Neural cell (in vitro differentiated cells): ENCODE data around the gene ISCU.

Experiments used
- CTCF ChIP-seq: fragments of 450-650 bp; IDR thresholded peaks from 2 replicates; pipeline ENCODE4 v1.5.1; 2014; ENCODE audit warnings: antibody characterized with exemption, mild to moderate bottlenecking, moderate library complexity; ENCODE audit not compliant: poor library complexity, severe bottlenecking
- EZH2 ChIP-seq: fragments of 200-600, 300-800 bp; shearing (Covaris generic), sonication (generic); IDR thresholded peaks from 2 replicates; pipeline ENCODE4 v1.6.1; 2014; ENCODE audit warnings: antibody characterized with exemption, low read length, borderline replicate concordance, mild to moderate bottlenecking; ENCODE audit not compliant: insufficient read depth, poor library complexity, severe bottlenecking
- REST ChIP-seq: IDR thresholded peaks from 2 replicates; pipeline ENCODE4 v1.6.1; 2012; ENCODE audit warnings: borderline replicate concordance

- TF ChIP-seq REST: no peak
- no peak for TF ChIP-seq CTCF
- TF ChIP-seq EZH2: no peak
These were observed 32.2 kb upstream of the ISCU start for GRCh38 chr12:108530161-108530560.
